Measurements from ENCODE around the gene TMPRSS15.

The TMPRSS15 gene

GRCh38 chr21:18382141-18382540, 21.4 kb downstream of the TMPRSS15 start:
- TF ChIP-seq FOXP2 (optimal IDR thresholded peaks at IDR 0.05; ENCODE audit: borderline replicate concordance, extremely low read depth, extremely low read length, insufficient read depth) (no peak), SIN3A (IDR thresholded peaks at IDR 0.05; ENCODE audit: borderline replicate concordance, insufficient read depth, low read length) (no peak), REST (IDR thresholded peaks at IDR 0.05; ENCODE audit: insufficient read depth in 1 of 2, low read depth in 2 of 2, low read length in 2 of 2) (no peak), POLR2AphosphoS5 (IDR thresholded peaks at IDR 0.05; ENCODE audit: low read depth, low read length) (no peak), TAF1 (IDR thresholded peaks at IDR 0.05; ENCODE audit: borderline replicate concordance, insufficient read depth, low read length) (no peak)

GRCh38 chr21:18373606-18374005, 30.0 kb downstream of the TMPRSS15 start:
- TF ChIP-seq REST (IDR thresholded peaks at IDR 0.05; ENCODE audit: insufficient read depth in 1 of 2, low read depth in 2 of 2, low read length in 2 of 2) (no peak), FOXP2 (optimal IDR thresholded peaks at IDR 0.05; ENCODE audit: borderline replicate concordance, extremely low read depth, extremely low read length, insufficient read depth) (no peak), SIN3A (IDR thresholded peaks at IDR 0.05; ENCODE audit: borderline replicate concordance, insufficient read depth, low read length) (no peak), POLR2AphosphoS5 (IDR thresholded peaks at IDR 0.05; ENCODE audit: low read depth, low read length) (no peak), TAF1 (IDR thresholded peaks at IDR 0.05; ENCODE audit: borderline replicate concordance, insufficient read depth, low read length) (no peak)

GRCh38 chr21:18370301-18370700, 33.3 kb downstream of the TMPRSS15 start:
- no peak for TF ChIP-seq POLR2AphosphoS5 (IDR thresholded peaks at IDR 0.05; ENCODE audit: low read depth, low read length)
- no peak for TF ChIP-seq SIN3A (IDR thresholded peaks at IDR 0.05; ENCODE audit: borderline replicate concordance, insufficient read depth, low read length)
- TF ChIP-seq TAF1 (IDR thresholded peaks at IDR 0.05; ENCODE audit: borderline replicate concordance, insufficient read depth, low read length): no peak
- TF ChIP-seq REST (IDR thresholded peaks at IDR 0.05; ENCODE audit: insufficient read depth in 1 of 2, low read depth in 2 of 2, low read length in 2 of 2): no peak
- no peak for TF ChIP-seq FOXP2 (optimal IDR thresholded peaks at IDR 0.05; ENCODE audit: borderline replicate concordance, extremely low read depth, extremely low read length, insufficient read depth)

GRCh38 chr21:18369115-18369514, 34.5 kb downstream of the TMPRSS15 start:
- TF ChIP-seq POLR2AphosphoS5 (IDR thresholded peaks at IDR 0.05; ENCODE audit: low read depth, low read length) (no peak), REST (IDR thresholded peaks at IDR 0.05; ENCODE audit: insufficient read depth in 1 of 2, low read depth in 2 of 2, low read length in 2 of 2) (no peak), FOXP2 (optimal IDR thresholded peaks at IDR 0.05; ENCODE audit: borderline replicate concordance, extremely low read depth, extremely low read length, insufficient read depth) (no peak), SIN3A (IDR thresholded peaks at IDR 0.05; ENCODE audit: borderline replicate concordance, insufficient read depth, low read length) (no peak), TAF1 (IDR thresholded peaks at IDR 0.05; ENCODE audit: borderline replicate concordance, insufficient read depth, low read length) (no peak)

- TF ChIP-seq FOXP2 (optimal IDR thresholded peaks at IDR 0.05; ENCODE audit: borderline replicate concordance, extremely low read depth, extremely low read length, insufficient read depth) (no peak), TAF1 (IDR thresholded peaks at IDR 0.05; ENCODE audit: borderline replicate concordance, insufficient read depth, low read length) (no peak), SIN3A (IDR thresholded peaks at IDR 0.05; ENCODE audit: borderline replicate concordance, insufficient read depth, low read length) (no peak), POLR2AphosphoS5 (IDR thresholded peaks at IDR 0.05; ENCODE audit: low read depth, low read length) (no peak), REST (IDR thresholded peaks at IDR 0.05; ENCODE audit: insufficient read depth in 1 of 2, low read depth in 2 of 2, low read length in 2 of 2) (no peak)
These were observed 35.4 kb downstream of the TMPRSS15 start for GRCh38 chr21:18368205-18368604.

Data from PFSK-1 (cell line).